HepG2 (cell line): ENCODE data around the gene RSF1. TPM values are rescaled to one million over a fixed set of nuclear protein-coding genes. Genes with fewer than 3 reads are reported as not detected.

Source experiments
- BRD4 ChIP-seq: sonication (generic); formaldehyde crosslinking; IDR thresholded peaks from 2 replicates; pipeline ENCODE4 v1.4.0; 2020; ENCODE audit warnings: missing genetic modification reagents
- GTF3A ChIP-seq: sonication (generic); formaldehyde crosslinking; conservative IDR thresholded peaks from 2 replicates; pipeline ENCODE4 v1.4.0; 2020; ENCODE audit warnings: mild to moderate bottlenecking, missing genetic modification reagents
- HNRNPLL ChIP-seq: fragments of 200-400 bp; formaldehyde crosslinking; IDR thresholded peaks from 2 replicates; pipeline ENCODE4 v1.6.1; 2017; ENCODE audit warnings: mild to moderate bottlenecking, low read depth, low read length; ENCODE audit not compliant: poor library complexity, severe bottlenecking
- KLF13 ChIP-seq: sonication (generic); formaldehyde crosslinking; IDR thresholded peaks from 2 replicates; pipeline ENCODE4 v1.4.0; 2020; ENCODE audit warnings: mild to moderate bottlenecking, missing genetic modification reagents
- PAWR ChIP-seq: sonication (generic); formaldehyde crosslinking; IDR thresholded peaks from 2 replicates; pipeline ENCODE4 v1.4.0; 2020; ENCODE audit warnings: missing genetic modification reagents, mild to moderate bottlenecking, borderline replicate concordance
- PLRG1 ChIP-seq: fragments of 450-650 bp; conservative IDR thresholded peaks from 2 replicates; pipeline ENCODE4 v1.6.1; 2016
- ZNF180 ChIP-seq: sonication (generic); formaldehyde crosslinking; IDR thresholded peaks from 2 replicates; pipeline ENCODE4 v1.4.0; 2020; ENCODE audit warnings: low read depth, missing genetic modification reagents, borderline replicate concordance
- ZNF20 ChIP-seq: sonication (generic); formaldehyde crosslinking; IDR thresholded peaks from 2 replicates; pipeline ENCODE4 v1.4.0; 2020; ENCODE audit warnings: mild to moderate bottlenecking, moderate library complexity, missing genetic modification reagents
- ZNF260 ChIP-seq: sonication (generic); formaldehyde crosslinking; IDR thresholded peaks from 2 replicates; pipeline ENCODE4 v1.4.0; 2020; ENCODE audit warnings: missing genetic modification reagents, low read depth, mild to moderate bottlenecking, borderline replicate concordance
- ZNF629 ChIP-seq: sonication (generic); formaldehyde crosslinking; conservative IDR thresholded peaks from 2 replicates; pipeline ENCODE4 v1.5.0; 2020; ENCODE audit warnings: missing genetic modification reagents
- ZNF839 ChIP-seq: sonication (generic); formaldehyde crosslinking; IDR thresholded peaks from 2 replicates; pipeline ENCODE4 v1.4.0; 2020; ENCODE audit warnings: missing genetic modification reagents, mild to moderate bottlenecking, borderline replicate concordance
- ZNF850 ChIP-seq: sonication (generic); formaldehyde crosslinking; conservative IDR thresholded peaks from 2 replicates; pipeline ENCODE4 v1.9.0; 2021; ENCODE audit warnings: mild to moderate bottlenecking, missing genetic modification reagents
- polyA plus RNA-seq, 8 experiments: library from polyadenylated mRNA; depleted of rRNA in 3 of 8; stranded (reverse) in 7 of 8; unstranded in 1 of 8; fragments of >200 nt; fragmentation: Illumina TruSeq in 4 of 8; extraction: Trizol in 4 of 8; gene quantifications; 2 replicates each; pipeline versions ENCODE4 v1.2.1 to v1.2.3, GENCODE V29; 2011 to 2016; ENCODE audit warnings: low read depth in 4 of 8, missing spikeins in 1 of 8, mixed read lengths in 1 of 8; ENCODE audit not compliant: insufficient read depth in 1 of 8
- total RNA-seq, 5 experiments: library from RNA; depleted of rRNA; stranded (reverse); fragments of >200 nt; fragmentation: Illumina TruSeq; extraction: Trizol; gene quantifications; 2 replicates each; pipeline ENCODE4 v1.2.3, GENCODE V29; 2016; ENCODE audit warnings: low read depth in 1 of 5
- TF ChIP-seq, protein P1 (sequence below), 2 experiments: sonication (generic) in 1 of 2; formaldehyde crosslinking in 1 of 2; IDR thresholded peaks; 2 replicates each; pipeline versions ENCODE4 v1.4.0 to v1.6.1; 2016 to 2020; ENCODE audit warnings: borderline replicate concordance in 1 of 2, low read depth in 1 of 2, mild to moderate bottlenecking in 1 of 2, missing genetic modification reagents in 1 of 2
- TF ChIP-seq, protein P2 (sequence below): IDR thresholded peaks from 2 replicates; pipeline ENCODE4 v1.6.1; 2012; ENCODE audit warnings: inconsistent platforms
- TF ChIP-seq, protein P3 (sequence below): sonication (generic); formaldehyde crosslinking; IDR thresholded peaks from 2 replicates; pipeline ENCODE4 v1.8.0; 2022; ENCODE audit warnings: mild to moderate bottlenecking, missing genetic modification reagents; ENCODE audit not compliant: insufficient replicate concordance
- TF ChIP-seq, protein P4 (sequence below): sonication (generic); formaldehyde crosslinking; IDR thresholded peaks from 2 replicates; pipeline ENCODE4 v1.4.0; 2020; ENCODE audit warnings: mild to moderate bottlenecking, missing genetic modification reagents
- TF ChIP-seq, protein P5 (sequence below): IDR thresholded peaks from 2 replicates; pipeline ENCODE4 v1.6.1; 2016; ENCODE audit warnings: control low read depth

The RSF1 gene
- total and polyA plus RNA-seq, 2 of the 13 experiments (the other 11 are each of a cell fraction or from before 2014, with no cell fraction given): 15.5 to 33.1 TPM

DNA sequence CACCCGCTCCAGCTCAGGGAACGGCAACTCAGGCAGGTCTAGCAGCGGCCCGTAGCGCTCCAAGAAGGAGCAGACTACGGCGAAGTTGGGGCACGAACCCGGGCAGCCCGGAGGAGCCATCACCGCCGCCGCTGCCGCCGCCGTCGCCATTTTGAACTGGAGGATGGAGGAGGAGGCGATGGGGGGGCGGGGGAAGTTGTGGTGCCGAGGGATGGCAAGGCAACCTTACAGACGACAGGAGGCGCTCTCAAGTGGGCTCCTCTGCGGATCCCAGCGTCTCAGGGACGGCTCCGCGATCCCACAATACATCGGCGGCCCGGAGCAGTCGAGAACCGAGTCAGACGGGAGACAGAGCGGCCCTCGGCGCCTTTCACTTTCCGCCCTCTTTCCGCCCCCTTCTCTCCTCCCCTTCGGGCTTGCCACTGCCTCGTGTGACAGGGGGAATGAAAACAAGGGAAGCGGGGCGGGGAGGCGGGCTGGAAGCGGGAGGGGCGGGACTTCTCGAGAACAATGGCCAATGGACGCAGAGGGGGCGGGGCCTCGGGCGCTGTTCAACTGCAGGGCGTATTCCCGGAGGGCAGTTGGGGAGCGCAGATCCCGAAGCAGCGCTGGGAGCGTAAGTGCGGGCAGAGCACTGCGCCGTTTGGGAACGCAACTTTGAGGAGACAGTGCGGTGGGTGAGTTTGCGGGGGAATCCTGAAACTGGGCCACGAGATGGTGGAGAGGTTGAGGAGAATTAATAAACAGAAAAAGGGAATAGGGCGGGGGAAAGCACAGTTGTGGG is at the start of gene RSF1, which contains the start of gene AAMDC (continued):
- TF ChIP-seq ZNF20 (CRISPR knock-in tag): no peak
- TF ChIP-seq, protein P1, sequence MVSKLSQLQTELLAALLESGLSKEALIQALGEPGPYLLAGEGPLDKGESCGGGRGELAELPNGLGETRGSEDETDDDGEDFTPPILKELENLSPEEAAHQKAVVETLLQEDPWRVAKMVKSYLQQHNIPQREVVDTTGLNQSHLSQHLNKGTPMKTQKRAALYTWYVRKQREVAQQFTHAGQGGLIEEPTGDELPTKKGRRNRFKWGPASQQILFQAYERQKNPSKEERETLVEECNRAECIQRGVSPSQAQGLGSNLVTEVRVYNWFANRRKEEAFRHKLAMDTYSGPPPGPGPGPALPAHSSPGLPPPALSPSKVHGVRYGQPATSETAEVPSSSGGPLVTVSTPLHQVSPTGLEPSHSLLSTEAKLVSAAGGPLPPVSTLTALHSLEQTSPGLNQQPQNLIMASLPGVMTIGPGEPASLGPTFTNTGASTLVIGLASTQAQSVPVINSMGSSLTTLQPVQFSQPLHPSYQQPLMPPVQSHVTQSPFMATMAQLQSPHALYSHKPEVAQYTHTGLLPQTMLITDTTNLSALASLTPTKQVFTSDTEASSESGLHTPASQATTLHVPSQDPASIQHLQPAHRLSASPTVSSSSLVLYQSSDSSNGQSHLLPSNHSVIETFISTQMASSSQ (IDR thresholded peaks at IDR 0.05; ENCODE audit: low read depth): no peak
- TF ChIP-seq, protein P1 (CRISPR knock-in tag; IDR thresholded peaks at IDR 0.05; ENCODE audit: borderline replicate concordance): peak; percentile 37; the same call in 1 of the 2 replicates
- no peak for TF ChIP-seq ZNF260 (CRISPR knock-in tag)
- TF ChIP-seq GTF3A (CRISPR knock-in tag): no peak
- TF ChIP-seq, protein P2, sequence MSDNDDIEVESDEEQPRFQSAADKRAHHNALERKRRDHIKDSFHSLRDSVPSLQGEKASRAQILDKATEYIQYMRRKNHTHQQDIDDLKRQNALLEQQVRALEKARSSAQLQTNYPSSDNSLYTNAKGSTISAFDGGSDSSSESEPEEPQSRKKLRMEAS: peak; percentile 92
- no peak for TF ChIP-seq PAWR
- TF ChIP-seq BRD4 (CRISPR knock-in tag): peak; percentile 46; the same call in 1 of the 2 replicates
- no peak for TF ChIP-seq PLRG1
- TF ChIP-seq, protein P3, sequence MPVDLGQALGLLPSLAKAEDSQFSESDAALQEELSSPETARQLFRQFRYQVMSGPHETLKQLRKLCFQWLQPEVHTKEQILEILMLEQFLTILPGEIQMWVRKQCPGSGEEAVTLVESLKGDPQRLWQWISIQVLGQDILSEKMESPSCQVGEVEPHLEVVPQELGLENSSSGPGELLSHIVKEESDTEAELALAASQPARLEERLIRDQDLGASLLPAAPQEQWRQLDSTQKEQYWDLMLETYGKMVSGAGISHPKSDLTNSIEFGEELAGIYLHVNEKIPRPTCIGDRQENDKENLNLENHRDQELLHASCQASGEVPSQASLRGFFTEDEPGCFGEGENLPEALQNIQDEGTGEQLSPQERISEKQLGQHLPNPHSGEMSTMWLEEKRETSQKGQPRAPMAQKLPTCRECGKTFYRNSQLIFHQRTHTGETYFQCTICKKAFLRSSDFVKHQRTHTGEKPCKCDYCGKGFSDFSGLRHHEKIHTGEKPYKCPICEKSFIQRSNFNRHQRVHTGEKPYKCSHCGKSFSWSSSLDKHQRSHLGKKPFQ (CRISPR knock-in tag): peak; percentile 83
- TF ChIP-seq ZNF839 (CRISPR knock-in tag): no peak
- peak; percentile 92; the same call in 1 of the 2 replicates for TF ChIP-seq ZNF850 (CRISPR knock-in tag)
- TF ChIP-seq ZNF629 (CRISPR knock-in tag): no peak
- TF ChIP-seq KLF13 (CRISPR knock-in tag): 0 out of 2 replicates have a peak, but pooled peaks have one; percentile 25
- peak; percentile 100 for TF ChIP-seq HNRNPLL
- TF ChIP-seq, protein P4, sequence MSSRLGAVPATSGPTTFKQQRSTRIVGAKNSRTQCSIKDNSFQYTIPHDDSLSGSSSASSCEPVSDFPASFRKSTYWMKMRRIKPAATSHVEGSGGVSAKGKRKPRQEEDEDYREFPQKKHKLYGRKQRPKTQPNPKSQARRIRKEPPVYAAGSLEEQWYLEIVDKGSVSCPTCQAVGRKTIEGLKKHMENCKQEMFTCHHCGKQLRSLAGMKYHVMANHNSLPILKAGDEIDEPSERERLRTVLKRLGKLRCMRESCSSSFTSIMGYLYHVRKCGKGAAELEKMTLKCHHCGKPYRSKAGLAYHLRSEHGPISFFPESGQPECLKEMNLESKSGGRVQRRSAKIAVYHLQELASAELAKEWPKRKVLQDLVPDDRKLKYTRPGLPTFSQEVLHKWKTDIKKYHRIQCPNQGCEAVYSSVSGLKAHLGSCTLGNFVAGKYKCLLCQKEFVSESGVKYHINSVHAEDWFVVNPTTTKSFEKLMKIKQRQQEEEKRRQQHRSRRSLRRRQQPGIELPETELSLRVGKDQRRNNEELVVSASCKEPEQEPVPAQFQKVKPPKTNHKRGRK: no peak
- no peak for TF ChIP-seq ZNF180
- TF ChIP-seq, protein P5, sequence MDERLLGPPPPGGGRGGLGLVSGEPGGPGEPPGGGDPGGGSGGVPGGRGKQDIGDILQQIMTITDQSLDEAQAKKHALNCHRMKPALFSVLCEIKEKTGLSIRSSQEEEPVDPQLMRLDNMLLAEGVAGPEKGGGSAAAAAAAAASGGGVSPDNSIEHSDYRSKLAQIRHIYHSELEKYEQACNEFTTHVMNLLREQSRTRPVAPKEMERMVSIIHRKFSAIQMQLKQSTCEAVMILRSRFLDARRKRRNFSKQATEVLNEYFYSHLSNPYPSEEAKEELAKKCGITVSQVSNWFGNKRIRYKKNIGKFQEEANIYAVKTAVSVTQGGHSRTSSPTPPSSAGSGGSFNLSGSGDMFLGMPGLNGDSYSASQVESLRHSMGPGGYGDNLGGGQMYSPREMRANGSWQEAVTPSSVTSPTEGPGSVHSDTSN (CRISPR knock-in tag): no peak
